ENCODE measurements around the gene RNF114.

Gene RNF114

GRCh38 chr20:49916146-49917002 is 19.8 kb upstream of the RNF114 start:
- Histone ChIP-seq H3K36me3 (ENCODE audit: control insufficient read depth, insufficient read depth, low read length) (no peaks in the 10 kb centered on the region), H3K27me3 (ENCODE audit: control insufficient read depth, insufficient read depth, low read length) (no peaks in the 10 kb centered on the region), H3K4me1 (ENCODE audit: control insufficient read depth, insufficient read depth, low read length) (peaks cover 6% of the 10 kb centered on the region), H3K9ac (ENCODE audit: low read depth, low read length) (peak overlapping the region; percentile 100; the same call in 1 of the 2 replicates), H3K27ac (ENCODE audit: low read depth, low read length) (peak overlapping the region; percentile 100), H3K4me3 (ENCODE audit: low read depth, low read length) (peak overlapping the region; percentile 100), H3K9me3 (ENCODE audit: control insufficient read depth, insufficient read depth, low read length) (no peaks in the 10 kb centered on the region)

GRCh38 chr20:49918446-49918845 is 17.8 kb upstream of the RNF114 start:
- H3K27me3 ChIP-seq (ENCODE audit: control insufficient read depth, insufficient read depth, low read length): no peaks in the 10 kb centered on the region
- no peak overlapping the region for H3K9ac ChIP-seq (ENCODE audit: low read depth, low read length)
- H3K9me3 ChIP-seq (ENCODE audit: control insufficient read depth, insufficient read depth, low read length): no peaks in the 10 kb centered on the region
- H3K27ac ChIP-seq (ENCODE audit: low read depth, low read length): no peak overlapping the region
- no peaks in the 10 kb centered on the region for H3K36me3 ChIP-seq (ENCODE audit: control insufficient read depth, insufficient read depth, low read length)
- H3K4me1 ChIP-seq (ENCODE audit: control insufficient read depth, insufficient read depth, low read length): peaks cover 6% of the 10 kb centered on the region
- H3K4me3 ChIP-seq (ENCODE audit: low read depth, low read length): no peak overlapping the region

DNA sequence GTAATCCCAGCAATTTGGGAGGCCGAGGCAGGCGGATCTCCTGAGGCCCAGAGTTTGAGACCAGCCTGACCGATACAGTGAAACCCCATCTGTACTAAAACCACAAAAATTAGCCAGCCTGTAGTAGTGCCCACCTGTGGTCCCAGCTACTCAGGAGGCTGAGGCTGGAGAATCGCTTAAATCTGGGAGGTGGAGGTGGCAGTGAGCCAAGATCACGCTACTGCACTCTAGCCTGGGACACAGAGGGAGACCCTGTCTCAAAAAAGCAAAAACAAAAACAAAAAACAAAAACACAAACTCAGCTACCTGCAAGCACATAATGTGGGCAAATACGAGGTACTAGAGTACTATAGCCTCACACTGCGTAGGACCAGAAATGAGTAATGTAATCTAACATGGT is 17.2 kb upstream of the RNF114 start:
- no peak overlapping the region for H3K4me3 ChIP-seq (ENCODE audit: low read depth, low read length)
- no peaks in the 10 kb centered on the region for H3K9me3 ChIP-seq (ENCODE audit: control insufficient read depth, insufficient read depth, low read length)
- H3K27me3 ChIP-seq (ENCODE audit: control insufficient read depth, insufficient read depth, low read length): no peaks in the 10 kb centered on the region
- peaks cover 5% of the 10 kb centered on the region for H3K4me1 ChIP-seq (ENCODE audit: control insufficient read depth, insufficient read depth, low read length)
- H3K9ac ChIP-seq (ENCODE audit: low read depth, low read length): no peak overlapping the region
- H3K36me3 ChIP-seq (ENCODE audit: control insufficient read depth, insufficient read depth, low read length): no peaks in the 10 kb centered on the region
- no peak overlapping the region for H3K27ac ChIP-seq (ENCODE audit: low read depth, low read length)

- no peaks in the 10 kb centered on the region for H3K36me3 ChIP-seq (ENCODE audit: control insufficient read depth, insufficient read depth, low read length)
- no peak overlapping the region for H3K27ac ChIP-seq (ENCODE audit: low read depth, low read length)
- peaks cover under 1% of the 10 kb centered on the region; the same call in 1 of the 2 replicates for H3K4me1 ChIP-seq (ENCODE audit: control insufficient read depth, insufficient read depth, low read length)
- H3K9me3 ChIP-seq (ENCODE audit: control insufficient read depth, insufficient read depth, low read length): no peaks in the 10 kb centered on the region
- H3K4me3 ChIP-seq (ENCODE audit: low read depth, low read length): no peak overlapping the region
- no peak overlapping the region for H3K9ac ChIP-seq (ENCODE audit: low read depth, low read length)
- no peaks in the 10 kb centered on the region for H3K27me3 ChIP-seq (ENCODE audit: control insufficient read depth, insufficient read depth, low read length)
These were observed 16.7 kb upstream of the RNF114 start for GRCh38 chr20:49919461-49919860.

- no peak overlapping the region for H3K27ac ChIP-seq (ENCODE audit: low read depth, low read length)
These were observed 11.9 kb upstream of the RNF114 start for GRCh38 chr20:49924247-49924646.

DNA sequence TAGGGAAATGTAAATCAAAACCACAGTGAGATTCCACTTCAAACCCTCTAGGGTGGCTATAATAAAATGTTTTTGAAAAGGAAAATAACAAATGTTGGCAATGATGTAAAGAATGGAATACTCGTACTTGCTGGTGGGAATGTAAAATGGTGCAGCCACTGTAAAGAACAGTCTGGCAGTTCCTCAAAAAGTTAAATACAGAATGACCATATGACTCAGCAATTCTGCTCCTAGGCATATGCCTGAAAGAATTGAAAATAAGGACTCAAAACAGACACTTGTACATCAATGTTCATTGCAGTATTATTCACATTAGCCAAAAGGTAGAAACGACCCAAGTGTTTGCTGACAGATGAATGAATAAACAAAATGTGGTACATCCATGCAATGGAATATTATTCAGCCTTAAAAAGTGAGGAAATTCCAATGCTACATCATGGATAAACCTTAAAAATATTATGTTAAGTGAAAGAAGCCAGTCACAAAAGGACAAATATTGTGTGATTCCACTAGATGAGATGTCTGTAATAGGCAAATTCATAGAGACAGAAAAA is 10.2 kb upstream of the RNF114 start:
- Histone ChIP-seq H3K9me3 (ENCODE audit: control insufficient read depth, insufficient read depth, low read length) (no peaks in the 10 kb centered on the region), H3K27me3 (ENCODE audit: control insufficient read depth, insufficient read depth, low read length) (no peaks in the 10 kb centered on the region), H3K27ac (ENCODE audit: low read depth, low read length) (no peak overlapping the region), H3K4me1 (ENCODE audit: control insufficient read depth, insufficient read depth, low read length) (no peaks in the 10 kb centered on the region), H3K9ac (ENCODE audit: low read depth, low read length) (no peak overlapping the region), H3K36me3 (ENCODE audit: control insufficient read depth, insufficient read depth, low read length) (no peaks in the 10 kb centered on the region), H3K4me3 (ENCODE audit: low read depth, low read length) (no peak overlapping the region)

More at GRCh38 chr20:49924247-49924646, 11.9 kb upstream of the RNF114 start:
- no peaks in the 10 kb centered on the region for H3K4me1 ChIP-seq (ENCODE audit: control insufficient read depth, insufficient read depth, low read length)
- H3K9me3 ChIP-seq (ENCODE audit: control insufficient read depth, insufficient read depth, low read length): no peaks in the 10 kb centered on the region
- no peak overlapping the region for H3K4me3 ChIP-seq (ENCODE audit: low read depth, low read length)
- H3K27me3 ChIP-seq (ENCODE audit: control insufficient read depth, insufficient read depth, low read length): no peaks in the 10 kb centered on the region
- H3K36me3 ChIP-seq (ENCODE audit: control insufficient read depth, insufficient read depth, low read length): no peaks in the 10 kb centered on the region
- H3K9ac ChIP-seq (ENCODE audit: low read depth, low read length): no peak overlapping the region

DNA sequence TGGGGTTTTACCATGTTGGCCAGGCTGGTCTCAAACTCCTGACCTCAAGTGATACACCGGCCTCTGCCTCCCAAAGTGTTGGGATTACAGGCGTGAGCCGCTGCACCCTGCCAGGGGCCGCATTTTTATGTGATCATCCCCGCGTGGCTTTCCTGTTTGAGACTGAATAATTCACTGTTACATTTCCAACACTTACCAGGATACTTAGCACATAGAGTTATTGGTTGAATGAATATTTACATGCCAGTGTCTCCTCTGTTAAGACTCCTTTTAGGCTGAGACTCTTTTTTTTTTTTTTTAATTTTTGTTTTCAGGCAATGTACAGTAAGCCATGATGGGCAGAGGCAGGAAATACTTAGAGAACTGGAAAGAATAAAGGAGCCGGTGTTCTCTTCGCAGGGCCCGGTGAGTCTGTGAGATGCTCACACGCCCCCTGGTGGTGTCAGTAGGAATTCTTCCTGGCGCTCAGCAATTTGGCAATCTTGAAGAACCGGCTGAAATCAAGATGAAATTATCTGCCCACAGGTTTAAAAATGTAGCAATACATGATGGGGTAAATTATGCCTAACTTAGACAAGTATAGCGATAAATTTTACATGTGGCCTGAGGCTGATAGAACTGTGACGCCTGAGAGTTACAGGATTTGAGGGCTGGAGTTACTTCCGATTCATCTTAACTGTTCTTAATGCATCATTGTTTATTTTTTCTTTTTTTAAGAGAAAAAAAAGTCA is 7.6 kb upstream of the RNF114 start:
- no peak overlapping the region for H3K9ac ChIP-seq (ENCODE audit: low read depth, low read length)
- H3K27me3 ChIP-seq (ENCODE audit: control insufficient read depth, insufficient read depth, low read length): no peaks in the 10 kb centered on the region
- H3K36me3 ChIP-seq (ENCODE audit: control insufficient read depth, insufficient read depth, low read length): no peaks in the 10 kb centered on the region
- no peak overlapping the region for H3K4me3 ChIP-seq (ENCODE audit: low read depth, low read length)
- no peak overlapping the region for H3K27ac ChIP-seq (ENCODE audit: low read depth, low read length)
- no peaks in the 10 kb centered on the region for H3K4me1 ChIP-seq (ENCODE audit: control insufficient read depth, insufficient read depth, low read length)
- H3K9me3 ChIP-seq (ENCODE audit: control insufficient read depth, insufficient read depth, low read length): no peaks in the 10 kb centered on the region

- H3K4me3 ChIP-seq (ENCODE audit: low read depth, low read length): no peak overlapping the region
- no peaks in the 10 kb centered on the region for H3K27me3 ChIP-seq (ENCODE audit: control insufficient read depth, insufficient read depth, low read length)
- H3K9ac ChIP-seq (ENCODE audit: low read depth, low read length): no peak overlapping the region
- no peaks in the 10 kb centered on the region for H3K36me3 ChIP-seq (ENCODE audit: control insufficient read depth, insufficient read depth, low read length)
- no peak overlapping the region for H3K27ac ChIP-seq (ENCODE audit: low read depth, low read length)
- no peaks in the 10 kb centered on the region for H3K4me1 ChIP-seq (ENCODE audit: control insufficient read depth, insufficient read depth, low read length)
- H3K9me3 ChIP-seq (ENCODE audit: control insufficient read depth, insufficient read depth, low read length): no peaks in the 10 kb centered on the region
These were observed 7.1 kb upstream of the RNF114 start for GRCh38 chr20:49929142-49929494.

GRCh38 chr20:49935746-49936152 is 448 bp upstream of the RNF114 start:
- Histone ChIP-seq H3K4me1 (ENCODE audit: control insufficient read depth, insufficient read depth, low read length) (peaks cover 17% of the 10 kb centered on the region), H3K27ac (ENCODE audit: low read depth, low read length) (no peak overlapping the region), H3K27me3 (ENCODE audit: control insufficient read depth, insufficient read depth, low read length) (no peaks in the 10 kb centered on the region), H3K36me3 (ENCODE audit: control insufficient read depth, insufficient read depth, low read length) (peaks cover 10% of the 10 kb centered on the region), H3K9me3 (ENCODE audit: control insufficient read depth, insufficient read depth, low read length) (no peaks in the 10 kb centered on the region), H3K9ac (ENCODE audit: low read depth, low read length) (no peak overlapping the region), H3K4me3 (ENCODE audit: low read depth, low read length) (peak overlapping the region; percentile 95)

DNA sequence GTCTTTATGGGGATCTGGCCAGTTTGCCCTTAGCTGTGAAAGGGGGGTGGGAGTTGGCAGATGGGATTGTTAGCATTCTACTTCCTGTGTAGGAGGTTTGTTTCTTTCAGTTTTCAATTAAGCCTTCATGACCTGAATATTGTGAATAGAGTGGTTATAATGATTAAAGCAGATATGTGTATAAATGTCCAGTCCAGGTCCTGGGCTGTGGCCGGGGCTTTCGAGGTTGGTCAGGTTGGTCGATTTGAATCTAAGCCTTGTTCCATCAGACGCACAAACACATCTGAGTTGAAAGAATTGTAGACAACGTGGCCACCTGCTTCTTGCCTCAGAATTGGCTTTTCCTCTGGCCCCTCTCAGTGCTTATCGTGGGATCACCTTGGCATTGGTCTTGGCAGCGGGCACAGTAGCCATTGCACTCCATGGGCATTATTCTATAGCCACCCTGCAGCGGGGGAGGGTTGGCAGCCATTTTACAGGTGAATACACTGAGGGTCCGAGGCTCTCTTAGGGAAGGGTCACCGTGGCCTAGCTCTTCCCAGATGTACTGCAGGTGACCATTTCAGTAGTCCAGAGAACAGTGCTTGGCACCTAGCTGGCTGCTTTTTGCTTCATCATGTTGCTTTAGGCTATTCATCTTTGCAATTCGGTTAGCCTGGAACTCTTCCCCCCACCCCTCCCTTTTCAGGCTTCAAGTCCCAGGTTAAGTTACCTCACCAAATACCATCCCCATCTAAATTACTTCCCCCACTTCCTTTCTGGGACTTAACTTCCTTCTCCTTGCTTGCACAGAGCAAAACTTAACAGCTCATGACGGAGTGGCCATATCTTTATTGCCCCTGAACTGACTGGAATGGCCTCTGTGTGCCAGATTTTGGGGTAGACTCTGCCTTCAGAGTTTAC is 1.1 kb downstream of the RNF114 start:
- H3K27ac ChIP-seq (ENCODE audit: low read depth, low read length): peak overlapping the region; percentile 58
- H3K4me3 ChIP-seq (ENCODE audit: low read depth, low read length): peak overlapping the region; percentile 95
- no peaks in the 10 kb centered on the region for H3K9me3 ChIP-seq (ENCODE audit: control insufficient read depth, insufficient read depth, low read length)
- H3K27me3 ChIP-seq (ENCODE audit: control insufficient read depth, insufficient read depth, low read length): no peaks in the 10 kb centered on the region
- H3K36me3 ChIP-seq (ENCODE audit: control insufficient read depth, insufficient read depth, low read length): peaks cover 24% of the 10 kb centered on the region
- H3K9ac ChIP-seq (ENCODE audit: low read depth, low read length): peak overlapping the region; percentile 81
- H3K4me1 ChIP-seq (ENCODE audit: control insufficient read depth, insufficient read depth, low read length): peaks cover 17% of the 10 kb centered on the region

All from HUES48 (cell line).